HCT116 (cell line): Measurements from ENCODE around the gene MAPRE3. TPM values are rescaled to one million over a fixed set of nuclear protein-coding genes. Genes with fewer than 3 reads are reported as not detected.

Experiments
- ATAC-seq: fragments of 200-7000 bp; cut with Tn5 transposase; 2 replicates; pipeline ENCODE4 v1.9.1; 2020; ENCODE audit warnings: mild to moderate bottlenecking, moderate library complexity
- BruUV-seq: library from RNA; stranded (reverse); fragments of 400-500 nt; replicated peaks from 2 replicates; lab custom pipeline; 2021; lab: Mats Ljungman, UMichigan
- CTCF ChIA-PET: fragments of 300-600 bp; sonication (Branson Sonifier 250); formaldehyde crosslinking; loops from one replicate; lab custom pipeline; 2021; ENCODE audit warnings: antibody characterized with exemption; lab: Charles Lee
- POLR2A ChIA-PET: fragments of 300-600, 350-600 bp; sonication (Branson Sonifier 250); formaldehyde crosslinking; loops from one replicate; lab custom pipeline; 2021; ENCODE audit warnings: antibody characterized with exemption; lab: Charles Lee
- RAD21 ChIA-PET, 2 experiments: fragments of 300-600 bp; sonication (Branson Sonifier 250); formaldehyde crosslinking; loops; one replicate each; lab custom pipeline; 2023; ENCODE audit warnings: low total read pairs in 2 of 2; ENCODE audit not compliant: uncharacterized antibody in 2 of 2, unreplicated experiment in 2 of 2, low non-redundant PET in 1 of 2; lab: Charles Lee
- DNase-seq: peaks from one replicate; pipeline ENCODE4 v3.0.0-alpha.2; 2010; ENCODE audit warnings: low read depth, low spot score
- H2AFZ ChIP-seq: fragments of 200-600 bp; shearing (Covaris generic), sonication (generic); 2 replicates; pipeline ENCODE4 v1.6.1; 2017; ENCODE audit warnings: low read depth, mixed run types, mixed read lengths, antibody characterized with exemption, low read length; ENCODE audit not compliant: poor library complexity, severe bottlenecking
- H3K27ac ChIP-seq: 2 replicates; pipeline ENCODE4 v1.5.1; 2012; ENCODE audit warnings: low read depth, low read length
- H3K27me3 ChIP-seq: fragments of 200-600 bp; sonication (generic); 2 replicates; pipeline ENCODE4 v1.6.1; 2016; ENCODE audit warnings: mixed run types, low read length, mixed read lengths; ENCODE audit not compliant: insufficient read depth
- H3K36me3 ChIP-seq, 2 experiments: fragments of 200-500 bp in 1 of 2; fragments of 200-600 bp in 1 of 2; sonication (Bioruptor generic) in 1 of 2; sonication (generic) in 1 of 2; 2 replicates each; pipeline versions ENCODE4 v1.5.1 to v1.6.1; 2014 to 2016; ENCODE audit warnings: low read length in 2 of 2, inconsistent platforms in 1 of 2, mixed read lengths in 1 of 2, mixed run types in 1 of 2; ENCODE audit not compliant: insufficient read depth in 2 of 2, control insufficient read depth in 1 of 2
- H3K4me1 ChIP-seq, 2 experiments: fragments of 200-600 bp in 1 of 2; sonication (generic) in 1 of 2; 2 replicates each; pipeline versions ENCODE4 v1.5.1 to v1.6.1; 2012 to 2017; ENCODE audit warnings: low read length in 2 of 2, inconsistent platforms in 1 of 2, mild to moderate bottlenecking in 1 of 2, mixed read lengths in 1 of 2, mixed run types in 1 of 2, moderate library complexity in 1 of 2; ENCODE audit not compliant: insufficient read depth in 2 of 2, control insufficient read depth in 1 of 2
- H3K4me2 ChIP-seq: fragments of 200-600 bp; sonication (generic); 2 replicates; pipeline ENCODE4 v1.6.1; 2017; ENCODE audit warnings: mixed run types, low read length, mixed read lengths
- H3K4me3 ChIP-seq, 2 experiments: fragments of 200-600 bp in 1 of 2; sonication (generic) in 1 of 2; replicated peaks in 1 of 2; 2 replicates each; pipeline ENCODE4 v1.5.1; 2011 to 2016; ENCODE audit warnings: low read length in 2 of 2, control low read depth in 1 of 2, low read depth in 1 of 2, mild to moderate bottlenecking in 1 of 2, mixed read lengths in 1 of 2, mixed run types in 1 of 2
- H3K79me2 ChIP-seq: fragments of 200-600 bp; sonication (generic); 2 replicates; pipeline ENCODE4 v1.6.1; 2017; ENCODE audit warnings: mild to moderate bottlenecking, mixed run types, low read length, moderate library complexity, mixed read lengths; ENCODE audit not compliant: insufficient read depth
- H3K9ac ChIP-seq: fragments of 200-600 bp; sonication (generic); 2 replicates; pipeline ENCODE4 v1.6.1; 2016; ENCODE audit warnings: low read length, mixed read lengths
- H3K9me2 ChIP-seq: fragments of 200-600 bp; sonication (generic), shearing (Covaris generic); 2 replicates; pipeline ENCODE4 v1.6.1; 2017; ENCODE audit warnings: mixed run types, mild to moderate bottlenecking, moderate library complexity; ENCODE audit not compliant: insufficient read depth
- H3K9me3 ChIP-seq, 2 experiments: fragments of 200-500 bp in 1 of 2; fragments of 200-600 bp in 1 of 2; sonication (Bioruptor generic) in 1 of 2; sonication (generic) in 1 of 2; 2 replicates each; pipeline ENCODE4 v1.6.1; 2014 to 2017; ENCODE audit warnings: low read length in 2 of 2, mixed read lengths in 2 of 2, inconsistent platforms in 1 of 2, low read depth in 1 of 2, mild to moderate bottlenecking in 1 of 2, mixed run types in 1 of 2, moderate library complexity in 1 of 2; ENCODE audit not compliant: control insufficient read depth in 1 of 2, insufficient read depth in 1 of 2
- H4K20me1 ChIP-seq: fragments of 200-600 bp; sonication (generic), shearing (Covaris generic); 2 replicates; pipeline ENCODE4 v1.6.1; 2017; ENCODE audit warnings: mixed run types, mild to moderate bottlenecking, moderate library complexity; ENCODE audit not compliant: insufficient read depth
- CBX3 ChIP-seq: IDR thresholded peaks from 2 replicates; pipeline ENCODE4 v1.6.1; 2012; ENCODE audit warnings: low read depth
- EZH2 ChIP-seq: fragments of 200-600 bp; sonication (generic); IDR thresholded peaks from 2 replicates; pipeline ENCODE4 v1.6.1; 2017; ENCODE audit warnings: antibody characterized with exemption, mixed run types
- EZH2phosphoT487 ChIP-seq: fragments of 200-600 bp; IDR thresholded peaks from 2 replicates; pipeline ENCODE4 v1.6.1; 2018; ENCODE audit warnings: antibody characterized with exemption, borderline replicate concordance
- YY1 ChIP-seq: IDR thresholded peaks from 2 replicates; pipeline ENCODE4 v1.6.1; 2011; ENCODE audit warnings: low read length, low read depth, moderate library complexity, mild to moderate bottlenecking; ENCODE audit not compliant: insufficient replicate concordance; ENCODE audit errors: extremely low read depth
- ZFX ChIP-seq: fragments of 450-650 bp; IDR thresholded peaks from 2 replicates; pipeline ENCODE4 v1.6.1; 2017
- intact Hi-C: fragments of 100-400 bp; cut with micrococcal nuclease; formaldehyde crosslinking; loops from 2 replicates; pipeline ENCODE4 v1.10.0; 2022
- total RNA-seq: library from RNA; stranded (reverse); gene quantifications from one replicate; pipeline ENCODE4 v1.2.1, GENCODE V29; 2021; ENCODE audit not compliant: unreplicated experiment
- TF ChIP-seq, protein P1 (sequence below): IDR thresholded peaks from 2 replicates; pipeline ENCODE4 v1.6.1; 2012
- TF ChIP-seq, protein P2 (sequence below): IDR thresholded peaks from 2 replicates; pipeline ENCODE4 v1.6.1; 2012
- TF ChIP-seq, protein P3 (sequence below), 3 experiments: fragments of 200-600 bp in 1 of 3; sonication (generic) in 1 of 3; IDR thresholded peaks in 2 of 3; conservative IDR thresholded peaks in 1 of 3; 2 replicates each; pipeline ENCODE4 v1.5.1; 2012 to 2017; ENCODE audit warnings: low read depth in 2 of 3, low read length in 2 of 3, antibody characterized with exemption in 1 of 3, borderline replicate concordance in 1 of 3, control low read depth in 1 of 3, mild to moderate bottlenecking in 1 of 3, mixed read lengths in 1 of 3, mixed run types in 1 of 3, moderate library complexity in 1 of 3; ENCODE audit not compliant: insufficient read depth in 1 of 3

Gene MAPRE3
- total RNA-seq, 1 experiment from 2014 or later, result 12.1 TPM

GRCh38 chr2:27007416-27008374, 37.3 kb downstream of the MAPRE3 start:
- H2AFZ ChIP-seq, result no peak overlapping the region
- ATAC-seq, result no peak
- intact Hi-C loops, result no loop called here
- no peak overlapping the region for H3K27ac ChIP-seq
- no peaks in the 10 kb centered on the region for H3K9me3 ChIP-seq
- no peaks in the 10 kb centered on the region; the same call in 1 of the 2 replicates for H3K79me2 ChIP-seq
- H3K9ac ChIP-seq, result no peak overlapping the region
- H4K20me1 ChIP-seq, result no peaks in the 10 kb centered on the region
- H3K27me3 ChIP-seq, result no peaks in the 10 kb centered on the region
- ChIA-PET POLR2A (no interaction called here), CTCF (no interaction called here), RAD21 (no interaction called here)
- peaks cover 22 to 45% of the 10 kb centered on the region in 2 experiments for H3K4me1 ChIP-seq
- no TSS peak for BruUV-seq
- TF ChIP-seq YY1 (no peak), EZH2phosphoT487 (no peak)
- H3K9me2 ChIP-seq, result no peaks in the 10 kb centered on the region
- no peaks in the 10 kb centered on the region for H3K36me3 ChIP-seq
- H3K4me3 ChIP-seq, result no peak overlapping the region
- no peak for DNase-seq
- H3K4me2 ChIP-seq, result no peak overlapping the region

DNA sequence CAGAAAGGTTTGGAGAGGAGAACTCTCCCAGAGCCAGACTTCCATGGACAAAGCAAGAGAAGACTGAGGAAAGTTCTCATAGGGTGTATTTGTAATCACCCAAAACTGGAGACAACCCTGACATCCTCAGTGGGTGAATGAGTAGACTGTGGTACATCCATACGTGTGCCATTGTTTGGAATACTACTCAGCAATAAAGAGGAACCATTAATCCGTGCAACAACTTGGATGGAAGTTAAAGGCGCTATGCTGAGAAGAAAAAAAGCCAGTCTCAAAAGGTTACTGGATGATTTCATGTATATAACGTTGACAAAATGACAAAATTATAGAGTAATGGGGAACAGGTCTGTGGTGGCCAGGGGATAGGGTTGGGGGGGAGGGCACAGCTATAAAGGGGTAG, 38.2 kb downstream of the MAPRE3 start:
- TF ChIP-seq, protein P1, sequence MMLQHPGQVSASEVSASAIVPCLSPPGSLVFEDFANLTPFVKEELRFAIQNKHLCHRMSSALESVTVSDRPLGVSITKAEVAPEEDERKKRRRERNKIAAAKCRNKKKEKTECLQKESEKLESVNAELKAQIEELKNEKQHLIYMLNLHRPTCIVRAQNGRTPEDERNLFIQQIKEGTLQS, result no peak
- TF ChIP-seq, protein P2, sequence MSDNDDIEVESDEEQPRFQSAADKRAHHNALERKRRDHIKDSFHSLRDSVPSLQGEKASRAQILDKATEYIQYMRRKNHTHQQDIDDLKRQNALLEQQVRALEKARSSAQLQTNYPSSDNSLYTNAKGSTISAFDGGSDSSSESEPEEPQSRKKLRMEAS, result no peak
- TF ChIP-seq CBX3 (no peak), ZFX (no peak), EZH2 (no peak)
- TF ChIP-seq, protein P3, sequence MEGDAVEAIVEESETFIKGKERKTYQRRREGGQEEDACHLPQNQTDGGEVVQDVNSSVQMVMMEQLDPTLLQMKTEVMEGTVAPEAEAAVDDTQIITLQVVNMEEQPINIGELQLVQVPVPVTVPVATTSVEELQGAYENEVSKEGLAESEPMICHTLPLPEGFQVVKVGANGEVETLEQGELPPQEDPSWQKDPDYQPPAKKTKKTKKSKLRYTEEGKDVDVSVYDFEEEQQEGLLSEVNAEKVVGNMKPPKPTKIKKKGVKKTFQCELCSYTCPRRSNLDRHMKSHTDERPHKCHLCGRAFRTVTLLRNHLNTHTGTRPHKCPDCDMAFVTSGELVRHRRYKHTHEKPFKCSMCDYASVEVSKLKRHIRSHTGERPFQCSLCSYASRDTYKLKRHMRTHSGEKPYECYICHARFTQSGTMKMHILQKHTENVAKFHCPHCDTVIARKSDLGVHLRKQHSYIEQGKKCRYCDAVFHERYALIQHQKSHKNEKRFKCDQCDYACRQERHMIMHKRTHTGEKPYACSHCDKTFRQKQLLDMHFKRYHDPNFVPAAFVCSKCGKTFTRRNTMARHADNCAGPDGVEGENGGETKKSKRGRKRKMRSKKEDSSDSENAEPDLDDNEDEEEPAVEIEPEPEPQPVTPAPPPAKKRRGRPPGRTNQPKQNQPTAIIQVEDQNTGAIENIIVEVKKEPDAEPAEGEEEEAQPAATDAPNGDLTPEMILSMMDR (IDR thresholded peaks at IDR 0.05 in 2 of 3, conservative IDR thresholded peaks at IDR 0.05 in 1 of 3; ENCODE audit: borderline replicate concordance in 1 of 3, insufficient read depth in 1 of 3, low read depth in 2 of 3, low read length in 2 of 3), result no peak
- no peak overlapping the region for H3K4me3 ChIP-seq
- H2AFZ ChIP-seq, result no peak overlapping the region
- H3K9me2 ChIP-seq, result no peaks in the 10 kb centered on the region
- intact Hi-C loops, result no loop called here
- ChIA-PET RAD21 (no interaction called here), CTCF (interaction anchor here (2.6 kb wide), 1 partner anchor 49 kb away, joined by 7 read pairs; no protein-coding TSS in a partner anchor), POLR2A (no interaction called here)
- no peaks in the 10 kb centered on the region for H4K20me1 ChIP-seq
- no peaks in the 10 kb centered on the region for H3K27me3 ChIP-seq
- no peak overlapping the region for H3K4me2 ChIP-seq
- no peaks in the 10 kb centered on the region for H3K36me3 ChIP-seq
- H3K27ac ChIP-seq, result no peak overlapping the region
- peaks cover 22 to 43% of the 10 kb centered on the region in 2 experiments for H3K4me1 ChIP-seq
- DNase-seq (no peak), ATAC-seq (no peak)
- no peak overlapping the region for H3K9ac ChIP-seq
- no peaks in the 10 kb centered on the region; the same call in 1 of the 2 replicates for H3K79me2 ChIP-seq
- no TSS peak for BruUV-seq
- H3K9me3 ChIP-seq, result no peaks in the 10 kb centered on the region
